HepG2 (cell line): ENCODE measurements around the gene EPDR1. TPM values are rescaled to one million over a fixed set of nuclear protein-coding genes. Genes with fewer than 3 reads are reported as not detected.
A peak's percentile ranks its signal among the peaks of the same experiment; 100 is the strongest.

Experiments
- CBFB ChIP-seq: sonication (generic); formaldehyde crosslinking; IDR thresholded peaks from 2 replicates; pipeline ENCODE4 v1.4.0; 2020; ENCODE audit warnings: missing genetic modification reagents
- HHEX ChIP-seq: IDR thresholded peaks from 2 replicates; pipeline ENCODE4 v1.6.1; 2016; ENCODE audit warnings: control low read depth
- MEIS1 ChIP-seq: sonication (generic); formaldehyde crosslinking; IDR thresholded peaks from 2 replicates; pipeline ENCODE4 v1.9.0; 2021; ENCODE audit warnings: mild to moderate bottlenecking, missing genetic modification reagents, moderate library complexity, borderline replicate concordance
- MEIS2 ChIP-seq: sonication (generic); formaldehyde crosslinking; IDR thresholded peaks from 2 replicates; pipeline ENCODE4 v1.9.0; 2021; ENCODE audit warnings: mild to moderate bottlenecking, missing genetic modification reagents
- NRL ChIP-seq: sonication (generic); formaldehyde crosslinking; IDR thresholded peaks from 2 replicates; pipeline ENCODE4 v1.5.0; 2020; ENCODE audit warnings: missing genetic modification reagents, mild to moderate bottlenecking, moderate library complexity, borderline replicate concordance
- PHB2 ChIP-seq: fragments of 450-650 bp; IDR thresholded peaks from 2 replicates; pipeline ENCODE4 v1.6.1; 2018; ENCODE audit not compliant: partially characterized antibody
- ZKSCAN1 ChIP-seq: fragments of 150-350 bp; IDR thresholded peaks from 2 replicates; pipeline ENCODE4 v1.6.1; 2014; ENCODE audit warnings: low read length
- ZNF460 ChIP-seq: sonication (generic); formaldehyde crosslinking; IDR thresholded peaks from 2 replicates; pipeline ENCODE4 v1.5.1; 2020; ENCODE audit warnings: missing genetic modification reagents, mild to moderate bottlenecking, borderline replicate concordance
- ZSCAN20 ChIP-seq: sonication (generic); formaldehyde crosslinking; IDR thresholded peaks from 2 replicates; pipeline ENCODE4 v1.4.0; 2020; ENCODE audit warnings: missing genetic modification reagents, mild to moderate bottlenecking, borderline replicate concordance
- polyA plus RNA-seq, 8 experiments: library from polyadenylated mRNA; depleted of rRNA in 3 of 8; stranded (reverse) in 7 of 8; unstranded in 1 of 8; fragments of >200 nt; fragmentation: Illumina TruSeq in 4 of 8; extraction: Trizol in 4 of 8; gene quantifications; 2 replicates each; pipeline versions ENCODE4 v1.2.1 to v1.2.3, GENCODE V29; 2011 to 2016; ENCODE audit warnings: low read depth in 4 of 8, missing spikeins in 1 of 8, mixed read lengths in 1 of 8; ENCODE audit not compliant: insufficient read depth in 1 of 8
- total RNA-seq, 5 experiments: library from RNA; depleted of rRNA; stranded (reverse); fragments of >200 nt; fragmentation: Illumina TruSeq; extraction: Trizol; gene quantifications; 2 replicates each; pipeline ENCODE4 v1.2.3, GENCODE V29; 2016; ENCODE audit warnings: low read depth in 1 of 5
- TF ChIP-seq, protein P1 (sequence below): sonication (generic); formaldehyde crosslinking; IDR thresholded peaks from 2 replicates; pipeline ENCODE4 v1.5.1; 2020; ENCODE audit warnings: missing genetic modification reagents, mild to moderate bottlenecking, borderline replicate concordance
- TF ChIP-seq, protein P2 (sequence below): IDR thresholded peaks from 2 replicates; pipeline ENCODE4 v1.4.0; 2020; ENCODE audit warnings: mild to moderate bottlenecking, missing genetic modification reagents
- TF ChIP-seq, protein P3 (sequence below): IDR thresholded peaks from 2 replicates; pipeline ENCODE4 v1.6.1; 2016; ENCODE audit warnings: missing biosample characterization, missing genetic modification reagents, low read depth
- TF ChIP-seq, protein P4 (sequence below): sonication (generic); formaldehyde crosslinking; IDR thresholded peaks from 2 replicates; pipeline ENCODE4 v1.4.0; 2020; ENCODE audit warnings: low read depth, missing genetic modification reagents
- TF ChIP-seq, protein P5 (sequence below): sonication (generic); formaldehyde crosslinking; IDR thresholded peaks from 2 replicates; pipeline ENCODE4 v1.8.1; 2023; ENCODE audit warnings: missing genetic modification reagents, inconsistent platforms, borderline replicate concordance

EPDR1 gene
- total and polyA plus RNA-seq, 2 of the 13 experiments (the other 11 are each of a cell fraction or from before 2014, with no cell fraction given) = 38.3 to 50.2 TPM

DNA sequence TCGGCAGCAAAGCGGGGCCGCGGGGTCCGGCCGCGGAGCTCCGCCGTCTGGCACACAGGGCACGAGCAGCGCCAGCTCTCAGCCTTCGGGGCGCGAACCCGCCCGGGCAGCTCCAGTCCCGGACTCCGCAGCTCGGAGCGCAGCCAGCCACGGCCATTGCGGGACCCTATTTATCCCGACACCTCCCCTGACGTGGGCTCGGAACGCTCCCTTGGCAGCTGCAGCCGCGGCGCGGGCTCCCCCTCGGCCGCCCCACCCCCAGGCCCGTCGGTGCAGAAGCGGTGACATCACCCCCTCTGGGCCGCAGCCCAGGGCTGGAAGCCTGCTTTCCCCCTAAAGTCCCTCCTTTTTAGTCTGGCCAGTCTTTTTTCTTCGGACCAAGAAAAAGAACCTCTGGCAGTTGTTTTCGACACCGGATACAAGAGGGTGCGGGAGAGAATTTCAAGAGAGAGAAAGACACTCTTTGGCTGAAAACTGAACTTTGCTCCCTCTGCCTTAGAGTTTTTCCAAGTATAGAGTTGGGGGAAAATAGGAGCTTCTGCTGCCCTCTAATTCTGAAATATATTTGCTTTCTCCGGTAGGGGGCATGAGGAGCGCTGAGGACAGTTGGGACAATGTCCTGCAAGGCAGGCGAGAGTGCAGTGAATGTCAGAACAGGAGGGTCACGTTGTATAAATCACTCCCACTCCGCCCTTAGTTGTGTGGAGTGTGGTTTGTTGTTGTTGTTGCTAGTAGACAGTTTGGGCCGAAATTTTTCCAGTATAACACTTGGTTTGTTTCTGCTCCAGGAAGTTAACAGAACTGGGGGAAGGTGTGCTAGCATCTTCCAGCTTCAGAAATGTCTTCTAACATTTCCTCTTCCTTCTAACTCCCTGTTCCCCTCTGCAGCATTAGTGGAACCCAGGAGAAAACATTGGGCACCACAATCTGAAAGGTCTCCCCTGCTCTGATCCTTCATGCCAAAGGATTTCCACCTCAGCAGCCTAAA is 3.5 kb upstream of the EPDR1 start, which contains the start of gene SFRP4 (continued):
- TF ChIP-seq, protein P1, sequence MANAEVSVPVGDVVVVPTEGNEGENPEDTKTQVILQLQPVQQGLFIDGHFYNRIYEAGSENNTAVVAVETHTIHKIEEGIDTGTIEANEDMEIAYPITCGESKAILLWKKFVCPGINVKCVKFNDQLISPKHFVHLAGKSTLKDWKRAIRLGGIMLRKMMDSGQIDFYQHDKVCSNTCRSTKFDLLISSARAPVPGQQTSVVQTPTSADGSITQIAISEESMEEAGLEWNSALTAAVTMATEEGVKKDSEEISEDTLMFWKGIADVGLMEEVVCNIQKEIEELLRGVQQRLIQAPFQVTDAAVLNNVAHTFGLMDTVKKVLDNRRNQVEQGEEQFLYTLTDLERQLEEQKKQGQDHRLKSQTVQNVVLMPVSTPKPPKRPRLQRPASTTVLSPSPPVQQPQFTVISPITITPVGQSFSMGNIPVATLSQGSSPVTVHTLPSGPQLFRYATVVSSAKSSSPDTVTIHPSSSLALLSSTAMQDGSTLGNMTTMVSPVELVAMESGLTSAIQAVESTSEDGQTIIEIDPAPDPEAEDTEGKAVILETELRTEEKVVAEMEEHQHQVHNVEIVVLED (CRISPR knock-in tag) = no peak
- peak; percentile 43; the same call in 1 of the 2 replicates for TF ChIP-seq NRL (CRISPR knock-in tag)
- TF ChIP-seq ZKSCAN1 = no peak
- 0 out of 2 replicates have a peak, but pooled peaks have one; percentile 36 for TF ChIP-seq MEIS1 (CRISPR knock-in tag)
- no peak for TF ChIP-seq PHB2
- TF ChIP-seq CBFB (CRISPR knock-in tag) = no peak
- TF ChIP-seq ZSCAN20 (CRISPR knock-in tag) = no peak
- no peak for TF ChIP-seq MEIS2 (CRISPR knock-in tag)
- TF ChIP-seq, protein P2, sequence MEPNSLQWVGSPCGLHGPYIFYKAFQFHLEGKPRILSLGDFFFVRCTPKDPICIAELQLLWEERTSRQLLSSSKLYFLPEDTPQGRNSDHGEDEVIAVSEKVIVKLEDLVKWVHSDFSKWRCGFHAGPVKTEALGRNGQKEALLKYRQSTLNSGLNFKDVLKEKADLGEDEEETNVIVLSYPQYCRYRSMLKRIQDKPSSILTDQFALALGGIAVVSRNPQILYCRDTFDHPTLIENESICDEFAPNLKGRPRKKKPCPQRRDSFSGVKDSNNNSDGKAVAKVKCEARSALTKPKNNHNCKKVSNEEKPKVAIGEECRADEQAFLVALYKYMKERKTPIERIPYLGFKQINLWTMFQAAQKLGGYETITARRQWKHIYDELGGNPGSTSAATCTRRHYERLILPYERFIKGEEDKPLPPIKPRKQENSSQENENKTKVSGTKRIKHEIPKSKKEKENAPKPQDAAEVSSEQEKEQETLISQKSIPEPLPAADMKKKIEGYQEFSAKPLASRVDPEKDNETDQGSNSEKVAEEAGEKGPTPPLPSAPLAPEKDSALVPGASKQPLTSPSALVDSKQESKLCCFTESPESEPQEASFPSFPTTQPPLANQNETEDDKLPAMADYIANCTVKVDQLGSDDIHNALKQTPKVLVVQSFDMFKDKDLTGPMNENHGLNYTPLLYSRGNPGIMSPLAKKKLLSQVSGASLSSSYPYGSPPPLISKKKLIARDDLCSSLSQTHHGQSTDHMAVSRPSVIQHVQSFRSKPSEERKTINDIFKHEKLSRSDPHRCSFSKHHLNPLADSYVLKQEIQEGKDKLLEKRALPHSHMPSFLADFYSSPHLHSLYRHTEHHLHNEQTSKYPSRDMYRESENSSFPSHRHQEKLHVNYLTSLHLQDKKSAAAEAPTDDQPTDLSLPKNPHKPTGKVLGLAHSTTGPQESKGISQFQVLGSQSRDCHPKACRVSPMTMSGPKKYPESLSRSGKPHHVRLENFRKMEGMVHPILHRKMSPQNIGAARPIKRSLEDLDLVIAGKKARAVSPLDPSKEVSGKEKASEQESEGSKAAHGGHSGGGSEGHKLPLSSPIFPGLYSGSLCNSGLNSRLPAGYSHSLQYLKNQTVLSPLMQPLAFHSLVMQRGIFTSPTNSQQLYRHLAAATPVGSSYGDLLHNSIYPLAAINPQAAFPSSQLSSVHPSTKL (CRISPR knock-in tag) = 0 out of 2 replicates have a peak, but pooled peaks have one; percentile 8
- TF ChIP-seq, protein P3, sequence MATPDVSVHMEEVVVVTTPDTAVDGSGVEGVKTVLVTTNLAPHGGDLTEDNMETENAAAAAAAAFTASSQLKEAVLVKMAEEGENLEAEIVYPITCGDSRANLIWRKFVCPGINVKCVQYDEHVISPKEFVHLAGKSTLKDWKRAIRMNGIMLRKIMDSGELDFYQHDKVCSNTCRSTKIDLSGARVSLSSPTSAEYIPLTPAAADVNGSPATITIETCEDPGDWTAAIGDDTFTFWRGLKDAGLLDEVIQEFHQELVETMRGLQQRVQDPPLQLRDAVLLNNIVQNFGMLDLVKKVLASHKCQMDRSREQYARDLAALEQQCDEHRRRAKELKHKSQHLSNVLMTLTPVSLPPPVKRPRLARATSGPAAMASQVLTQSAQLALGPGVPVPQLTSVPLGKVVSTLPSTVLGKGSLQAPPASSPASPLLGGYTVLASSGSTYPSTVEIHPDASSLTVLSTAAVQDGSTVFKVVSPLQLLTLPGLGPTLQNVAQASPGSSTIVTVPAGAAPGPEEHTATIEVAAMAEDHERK = no peak
- TF ChIP-seq, protein P4, sequence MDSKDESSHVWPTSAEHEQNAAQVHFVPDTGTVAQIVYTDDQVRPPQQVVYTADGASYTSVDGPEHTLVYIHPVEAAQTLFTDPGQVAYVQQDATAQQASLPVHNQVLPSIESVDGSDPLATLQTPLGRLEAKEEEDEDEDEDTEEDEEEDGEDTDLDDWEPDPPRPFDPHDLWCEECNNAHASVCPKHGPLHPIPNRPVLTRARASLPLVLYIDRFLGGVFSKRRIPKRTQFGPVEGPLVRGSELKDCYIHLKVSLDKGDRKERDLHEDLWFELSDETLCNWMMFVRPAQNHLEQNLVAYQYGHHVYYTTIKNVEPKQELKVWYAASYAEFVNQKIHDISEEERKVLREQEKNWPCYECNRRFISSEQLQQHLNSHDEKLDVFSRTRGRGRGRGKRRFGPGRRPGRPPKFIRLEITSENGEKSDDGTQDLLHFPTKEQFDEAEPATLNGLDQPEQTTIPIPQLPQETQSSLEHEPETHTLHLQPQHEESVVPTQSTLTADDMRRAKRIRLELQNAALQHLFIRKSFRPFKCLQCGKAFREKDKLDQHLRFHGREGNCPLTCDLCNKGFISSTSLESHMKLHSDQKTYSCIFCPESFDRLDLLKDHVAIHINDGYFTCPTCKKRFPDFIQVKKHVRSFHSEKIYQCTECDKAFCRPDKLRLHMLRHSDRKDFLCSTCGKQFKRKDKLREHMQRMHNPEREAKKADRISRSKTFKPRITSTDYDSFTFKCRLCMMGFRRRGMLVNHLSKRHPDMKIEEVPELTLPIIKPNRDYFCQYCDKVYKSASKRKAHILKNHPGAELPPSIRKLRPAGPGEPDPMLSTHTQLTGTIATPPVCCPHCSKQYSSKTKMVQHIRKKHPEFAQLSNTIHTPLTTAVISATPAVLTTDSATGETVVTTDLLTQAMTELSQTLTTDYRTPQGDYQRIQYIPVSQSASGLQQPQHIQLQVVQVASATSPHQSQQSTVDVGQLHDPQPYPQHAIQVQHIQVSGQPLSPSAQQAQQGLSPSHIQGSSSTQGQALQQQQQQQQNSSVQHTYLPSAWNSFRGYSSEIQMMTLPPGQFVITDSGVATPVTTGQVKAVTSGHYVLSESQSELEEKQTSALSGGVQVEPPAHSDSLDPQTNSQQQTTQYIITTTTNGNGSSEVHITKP (CRISPR knock-in tag) = no peak
- TF ChIP-seq, protein P5, sequence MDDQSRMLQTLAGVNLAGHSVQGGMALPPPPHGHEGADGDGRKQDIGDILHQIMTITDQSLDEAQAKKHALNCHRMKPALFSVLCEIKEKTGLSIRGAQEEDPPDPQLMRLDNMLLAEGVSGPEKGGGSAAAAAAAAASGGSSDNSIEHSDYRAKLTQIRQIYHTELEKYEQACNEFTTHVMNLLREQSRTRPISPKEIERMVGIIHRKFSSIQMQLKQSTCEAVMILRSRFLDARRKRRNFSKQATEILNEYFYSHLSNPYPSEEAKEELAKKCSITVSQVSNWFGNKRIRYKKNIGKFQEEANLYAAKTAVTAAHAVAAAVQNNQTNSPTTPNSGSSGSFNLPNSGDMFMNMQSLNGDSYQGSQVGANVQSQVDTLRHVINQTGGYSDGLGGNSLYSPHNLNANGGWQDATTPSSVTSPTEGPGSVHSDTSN (CRISPR knock-in tag) = no peak
- TF ChIP-seq HHEX (CRISPR knock-in tag) = no peak
- no peak for TF ChIP-seq ZNF460 (CRISPR knock-in tag)
